HG02610 (cell line): Measurements from ENCODE around the gene IFTAP.

ENCODE experiments used
- ATAC-seq: cut with Tn5 transposase; IDR thresholded peaks from one replicate; pipeline ENCODE4 v1.9.1; 2021; ENCODE audit warnings: mild to moderate bottlenecking, moderate library complexity; ENCODE audit not compliant: unreplicated experiment

The IFTAP gene

GRCh38 chr11:36703055-36703404 lies 108.7 kb downstream of the IFTAP start:
- peak; percentile 77 for ATAC-seq
